SK-MEL-5 (cell line): Measurements from ENCODE around the gene SMURF2. TPM values are rescaled to one million over a fixed set of nuclear protein-coding genes. Genes with fewer than 3 reads are reported as not detected.
"Not testable (repeated sequence)": the region's sequence is repeated elsewhere in the genome, so short reads cannot be mapped to it uniquely, and the experiment has no call there.

ENCODE experiments used
- DNase-seq: peaks from one replicate; pipeline ENCODE4 v3.0.0-alpha.2; 2016; ENCODE audit warnings: low read depth, low spot score
- in situ Hi-C: cut with HindIII; loops from 2 replicates; pipeline ENCODE4 v1.10.0; 2016; ENCODE audit warnings: low sequenced_read_pairs, high pct_unique_total_duplicates, low pct_unique_long_range_greater_than_20kb
- total RNA-seq: library from RNA; depleted of rRNA; stranded (reverse); fragments of >200 nt; shearing (Covaris generic); gene quantifications from 2 replicates; pipeline ENCODE4 v1.2.3, GENCODE V29; 2014

Gene SMURF2
- total RNA-seq, 1 experiment from 2014 or later = 29.1 TPM

DNA sequence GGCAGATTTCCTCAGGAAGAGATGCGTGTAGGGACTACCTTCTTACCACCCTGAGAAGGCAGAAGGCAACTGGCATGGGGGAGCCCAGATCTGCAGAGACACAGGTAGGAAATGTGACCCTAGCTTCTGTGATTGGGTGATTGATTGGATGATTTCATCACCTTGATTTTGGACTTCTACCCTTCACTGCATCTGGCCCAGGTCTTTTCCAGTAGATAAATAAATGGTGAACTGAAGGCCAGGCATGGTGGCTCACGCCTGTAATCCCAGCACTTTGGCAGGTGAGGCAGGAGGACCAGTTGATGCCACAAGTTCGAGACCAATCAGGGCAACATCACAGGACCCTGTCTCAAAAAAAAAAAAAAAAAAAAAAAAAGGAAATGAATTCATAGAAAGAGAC, 14.7 kb upstream of the SMURF2 start:
- in situ Hi-C loops = no loop called here
- no peak for DNase-seq

DNA sequence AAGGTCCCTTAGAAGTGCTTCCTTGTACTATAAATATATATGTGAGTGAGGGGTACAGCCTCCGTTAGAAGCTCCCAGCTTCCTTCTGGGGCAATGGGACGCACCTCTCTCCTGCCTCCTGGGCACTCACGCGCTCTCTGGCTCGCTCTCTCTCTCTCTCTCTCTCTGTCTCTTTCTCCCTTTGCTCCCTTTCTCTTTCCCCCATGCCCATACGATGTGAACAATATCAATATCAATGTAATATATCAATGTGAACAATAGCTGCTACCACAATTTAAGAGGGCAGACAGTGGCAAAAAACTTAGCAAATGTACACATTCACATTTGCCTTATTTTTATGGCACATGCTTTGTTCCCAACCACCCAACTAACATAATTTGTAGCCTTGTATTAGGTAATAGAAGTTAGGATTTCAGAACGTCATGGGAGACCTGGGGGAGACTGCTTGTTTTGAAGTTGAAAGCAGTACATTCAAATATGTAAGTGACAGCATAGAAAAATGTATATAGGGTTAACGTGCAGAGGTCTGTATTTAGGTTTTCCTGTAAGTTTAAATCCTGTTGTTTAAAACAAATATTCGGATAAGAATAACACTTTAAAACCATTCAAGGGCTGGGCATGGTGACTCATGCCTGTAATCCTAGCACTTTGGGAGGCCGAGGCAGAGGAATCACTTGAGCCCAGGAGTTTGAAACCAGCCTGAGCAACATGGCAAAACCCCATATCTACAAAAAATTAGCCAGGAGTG, 8.9 kb upstream of the SMURF2 start:
- DNase-seq, in situ Hi-C loops: not testable (repeated sequence)

DNA sequence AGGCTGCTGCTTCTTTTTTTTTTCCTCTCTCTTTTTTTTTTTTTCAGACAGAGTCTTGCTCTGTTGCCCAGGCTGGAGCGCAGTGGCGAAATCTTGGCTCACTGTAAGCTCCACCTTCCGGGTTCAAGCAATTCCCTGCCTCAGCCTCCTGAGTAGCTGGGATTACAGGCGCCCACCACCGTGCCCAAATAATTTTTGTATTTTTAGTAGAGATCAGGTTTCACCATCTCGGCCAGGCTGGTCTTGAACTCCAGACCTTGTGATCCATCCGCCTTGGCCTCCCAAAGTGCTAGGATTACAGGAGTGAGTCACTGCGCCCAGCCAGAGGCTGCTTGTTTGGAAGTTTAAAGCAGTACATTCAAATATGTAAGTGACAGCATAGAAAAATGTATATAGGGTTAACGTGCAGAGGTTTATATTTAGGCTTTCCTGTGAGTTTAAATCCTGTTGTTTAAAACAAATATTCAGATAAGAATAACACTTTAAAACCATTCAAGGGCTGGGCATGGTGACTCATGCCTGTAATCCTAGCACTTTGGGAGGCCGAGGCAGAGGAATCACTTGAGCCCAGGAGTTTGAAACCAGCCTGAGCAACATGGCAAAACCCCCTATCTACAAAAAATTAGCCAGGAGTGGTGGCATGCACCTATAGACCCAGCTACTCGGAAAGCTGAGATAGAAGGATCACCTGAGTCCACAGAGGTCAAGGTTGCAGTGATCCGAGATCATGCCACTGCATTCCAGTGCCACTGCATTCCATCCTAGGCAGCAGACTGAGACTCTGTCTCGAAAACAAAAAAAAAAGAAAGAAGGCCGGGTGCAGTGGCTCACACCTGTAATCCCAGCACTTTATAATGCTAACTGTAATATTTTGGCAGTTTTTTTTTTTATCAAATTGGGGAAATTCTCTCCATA, 6.0 kb upstream of the SMURF2 start:
- in situ Hi-C loops, DNase-seq: not testable (repeated sequence)

DNA sequence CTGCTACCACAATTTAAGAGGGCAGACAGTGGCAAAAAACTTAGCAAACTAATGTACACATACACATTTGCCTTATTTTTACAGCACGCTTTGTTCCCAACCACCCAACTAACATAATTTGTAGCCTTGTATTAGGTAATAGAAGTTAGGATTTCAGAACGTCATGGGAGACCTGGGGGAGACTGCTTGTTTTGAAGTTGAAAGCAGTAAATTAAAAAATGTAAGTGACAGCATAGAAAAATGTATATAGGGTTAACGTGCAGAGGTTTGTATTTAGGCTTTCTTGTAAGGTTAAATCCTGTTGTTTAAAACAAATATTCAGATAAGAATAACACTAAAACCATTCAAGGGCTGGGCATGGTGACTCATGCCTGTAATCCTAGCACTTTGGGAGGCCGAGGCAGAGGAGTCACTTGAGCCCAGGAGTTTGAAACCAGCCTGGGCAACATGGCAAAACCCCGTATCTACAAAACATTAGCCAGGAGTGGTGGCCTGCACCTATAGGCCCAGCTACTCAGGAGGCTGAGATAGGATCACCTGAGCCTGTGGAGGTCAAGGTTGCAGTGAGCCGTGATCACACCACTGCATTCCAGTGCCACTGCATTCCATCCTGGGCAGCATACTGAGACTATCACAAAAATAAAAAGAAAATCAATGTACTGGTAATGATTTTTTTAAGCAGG, 2.3 kb upstream of the SMURF2 start:
- not testable (repeated sequence) for DNase-seq

DNA sequence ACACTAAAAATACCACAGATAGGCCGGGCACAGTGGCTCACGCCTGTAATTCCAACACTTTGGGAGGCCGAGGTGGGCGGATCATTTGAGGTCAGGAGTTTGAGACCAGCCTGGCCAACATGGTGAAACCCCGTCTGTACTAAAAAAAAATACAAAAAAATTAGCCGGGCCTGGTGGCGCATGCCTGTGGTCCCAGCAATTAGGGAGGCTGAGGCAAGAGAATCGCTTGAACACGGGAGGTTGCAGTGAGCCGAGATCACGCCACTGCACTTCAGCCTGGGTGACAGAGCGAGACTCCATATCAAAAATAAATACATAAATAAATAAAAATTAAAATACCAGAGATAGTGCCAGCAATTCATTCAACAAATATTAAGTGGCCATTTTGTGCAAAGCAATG, 1.7 kb upstream of the SMURF2 start:
- DNase-seq, in situ Hi-C loops: not testable (repeated sequence)

More for the DNA sequence above, 2.3 kb upstream of the SMURF2 start:
- in situ Hi-C loops = not testable (repeated sequence)

DNA sequence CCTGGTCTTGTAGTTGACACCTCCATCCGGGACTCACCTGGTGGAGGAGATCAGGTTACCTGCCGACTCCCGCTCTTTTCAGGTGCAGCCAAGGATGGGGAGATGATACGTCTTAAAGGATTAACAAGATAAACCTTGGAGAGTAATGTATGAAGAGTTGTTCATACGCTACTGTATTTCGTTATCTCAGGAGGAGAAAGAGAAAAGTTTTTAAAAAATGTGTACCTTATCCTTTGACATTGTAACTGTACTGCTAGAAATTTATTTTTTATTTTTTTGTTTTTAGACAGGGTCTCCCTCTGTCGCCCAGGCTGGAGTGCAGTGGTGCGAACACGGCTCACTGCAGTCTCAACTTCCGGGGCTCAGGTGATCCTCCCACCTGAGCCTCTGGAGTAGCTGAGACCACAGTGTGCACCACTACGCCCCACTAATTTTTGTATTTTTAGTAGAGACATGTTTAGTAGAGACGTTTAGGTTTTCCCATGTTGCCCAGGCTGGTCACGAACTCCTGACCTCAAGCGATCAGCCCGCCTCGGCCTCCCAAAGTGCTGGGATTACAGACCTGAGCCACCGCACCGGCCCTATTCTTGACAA, 764 bp upstream of the SMURF2 start:
- DNase-seq = no peak
- in situ Hi-C loops = no loop called here

DNA sequence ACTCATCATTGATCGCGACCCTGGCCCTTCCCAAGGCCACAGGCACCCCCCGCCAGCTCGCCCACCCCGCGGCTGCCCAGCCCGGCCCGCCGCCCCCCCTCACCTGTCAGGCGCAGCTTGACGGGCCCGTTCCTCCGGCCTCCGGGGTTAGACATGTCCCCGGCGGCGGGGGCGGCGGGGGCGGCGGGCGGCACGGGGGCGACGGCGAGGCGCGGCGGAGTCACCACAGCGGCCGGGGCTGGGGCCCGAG, 456 bp downstream of the SMURF2 start:
- in situ Hi-C loops = no loop called here
- no peak for DNase-seq

DNA sequence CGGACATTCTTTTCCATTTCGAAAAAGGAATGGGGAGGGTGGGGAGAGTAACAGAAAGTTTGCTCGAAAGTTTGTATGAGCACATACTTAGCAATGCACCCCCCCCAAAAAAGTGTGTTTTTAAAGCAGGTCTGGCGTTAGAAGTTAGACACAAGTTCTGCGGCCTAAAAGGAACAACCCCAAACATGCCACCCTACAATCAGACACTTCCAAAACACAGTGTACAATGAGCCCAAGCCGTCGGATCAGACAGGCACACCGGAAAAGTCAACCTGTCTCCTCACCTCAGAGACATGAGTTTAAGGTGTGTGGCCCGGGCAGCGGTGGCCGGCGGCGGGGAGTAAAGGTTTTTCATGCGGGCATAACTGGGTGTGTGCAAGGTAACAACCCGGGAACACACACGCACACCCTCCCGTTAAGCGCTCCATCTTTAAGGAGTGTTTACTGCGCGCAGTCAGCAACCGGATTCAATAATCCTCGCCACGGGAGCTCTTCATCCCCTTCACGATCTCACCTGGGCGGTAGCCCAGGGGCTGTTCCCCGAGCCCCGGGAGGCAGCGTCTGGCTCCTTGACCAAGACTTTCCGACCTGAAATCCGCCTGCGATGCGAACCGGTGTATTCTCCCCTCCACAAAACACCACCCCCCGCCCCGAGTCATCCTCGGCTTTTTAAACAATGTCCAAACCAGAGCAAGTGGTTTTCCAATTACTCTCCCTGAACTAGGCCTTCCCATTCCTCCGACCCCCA, 955 bp downstream of the SMURF2 start:
- DNase-seq, in situ Hi-C loops: not testable (repeated sequence)

DNA sequence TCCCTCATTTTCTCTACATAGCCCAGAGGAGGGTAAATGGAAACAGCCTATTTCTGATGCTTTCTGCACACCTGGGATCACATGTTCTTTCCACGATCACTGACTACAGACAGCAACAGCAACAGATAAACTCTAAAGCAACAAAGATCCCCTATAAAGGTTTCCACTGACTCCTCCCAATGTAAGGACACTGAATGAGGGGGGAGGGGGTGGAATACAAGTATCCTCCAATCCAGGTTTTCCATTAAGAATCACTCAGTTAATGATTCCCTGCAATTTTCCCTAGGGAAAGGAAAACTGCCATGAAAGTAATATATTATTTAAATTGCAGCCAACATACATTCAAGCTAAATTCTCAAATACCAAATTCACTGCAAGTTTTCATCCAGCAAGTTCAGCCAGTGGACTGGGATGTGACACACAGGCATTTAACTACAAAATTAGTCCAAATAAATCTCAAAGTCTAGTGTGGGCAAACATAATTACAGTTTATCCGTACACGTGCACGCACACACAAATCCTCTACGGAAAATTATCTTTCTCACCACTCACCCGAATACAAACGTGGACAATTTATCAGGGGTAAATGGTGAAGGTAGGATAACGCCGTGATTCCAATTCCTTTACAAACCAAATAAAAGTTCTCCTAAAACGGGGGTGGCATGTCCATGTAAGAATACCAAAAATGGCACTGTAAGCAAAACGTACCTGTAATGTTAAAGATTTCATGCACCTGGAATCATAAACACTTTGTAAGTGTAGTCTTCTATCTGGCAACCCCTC, 1.7 kb downstream of the SMURF2 start:
- peak; percentile 52 for DNase-seq
- in situ Hi-C loops = not testable (repeated sequence)

DNA sequence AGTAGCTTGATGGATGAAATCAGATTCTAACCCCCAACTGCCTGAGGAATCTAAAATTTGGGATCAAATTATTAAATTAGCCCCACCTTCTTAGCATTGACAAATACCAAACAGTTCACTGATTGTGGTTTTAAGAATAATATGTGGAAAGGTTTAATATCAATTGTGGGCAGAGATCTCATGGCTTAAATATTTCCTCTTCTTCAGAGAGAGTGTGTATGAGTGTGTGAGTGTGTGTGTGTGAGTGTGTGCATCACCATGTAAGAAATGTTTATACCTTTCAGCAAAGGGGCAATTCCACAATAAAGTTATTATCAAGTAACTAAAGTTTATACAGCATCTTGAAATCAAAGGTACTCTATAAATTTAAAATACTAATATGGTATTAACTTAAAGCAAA, 3.2 kb downstream of the SMURF2 start:
- in situ Hi-C loops = no loop called here
- DNase-seq = no peak

DNA sequence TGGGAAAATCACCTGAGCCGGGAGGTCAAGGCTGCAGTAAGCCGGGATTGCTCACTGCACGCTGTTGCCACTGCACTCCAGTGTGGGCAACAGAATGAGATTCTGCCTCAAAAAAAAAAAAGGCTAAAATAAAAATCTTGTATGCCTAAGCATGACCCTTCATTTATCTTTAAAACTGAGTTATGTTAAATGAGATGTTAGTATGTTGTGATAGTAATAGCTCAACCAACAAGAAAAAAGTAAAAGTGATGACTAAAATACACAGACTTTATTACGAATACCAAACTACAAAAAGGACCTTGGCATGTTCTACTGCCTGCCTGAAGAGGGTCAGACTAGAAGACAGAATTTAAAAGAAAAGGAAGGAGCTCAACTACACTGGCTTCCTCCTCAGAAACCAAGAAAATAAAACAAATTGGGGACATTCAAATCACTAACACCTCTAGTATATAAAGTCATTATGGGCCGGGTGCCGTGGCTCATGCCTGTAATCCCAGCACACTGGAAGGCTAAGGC, 4.4 kb downstream of the SMURF2 start:
- in situ Hi-C loops = no loop called here
- no peak for DNase-seq

DNA sequence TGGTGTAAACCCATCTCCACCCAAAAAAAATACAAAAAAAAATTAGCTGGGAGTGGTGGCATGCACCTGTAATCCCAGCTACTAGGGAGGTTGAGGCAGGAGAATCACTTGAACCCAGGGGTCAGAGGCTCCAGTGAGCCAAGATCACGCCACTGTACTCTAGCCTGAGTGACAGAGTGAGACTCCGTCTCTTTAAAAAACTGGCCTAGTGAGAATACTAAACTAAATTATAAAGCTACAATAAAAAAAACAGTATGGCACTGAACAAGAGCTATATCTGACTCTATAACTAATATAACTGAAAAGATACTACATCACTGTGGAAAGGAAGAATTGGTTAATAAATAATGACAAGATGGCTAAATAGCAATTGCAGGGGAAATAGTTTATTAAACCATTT, 6.4 kb downstream of the SMURF2 start:
- in situ Hi-C loops = no loop called here
- no peak for DNase-seq

DNA sequence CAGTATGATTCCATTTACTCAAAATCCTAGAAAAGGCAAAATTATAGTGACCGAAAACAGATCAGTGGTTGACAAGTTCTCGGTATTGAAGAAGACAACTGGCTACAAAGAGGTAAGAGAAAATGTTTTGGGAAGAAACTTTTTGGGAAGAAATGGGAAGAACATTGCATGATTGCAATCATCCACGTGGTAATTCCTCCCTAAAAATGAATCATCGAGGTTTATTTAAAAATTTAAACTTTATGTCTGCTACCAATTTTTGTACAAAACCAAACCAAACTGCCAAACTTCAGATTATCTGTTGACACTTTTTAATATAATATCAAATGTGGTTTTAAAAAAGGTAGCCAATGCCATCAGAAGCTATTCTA, 8.1 kb downstream of the SMURF2 start:
- in situ Hi-C loops = no loop called here
- no peak for DNase-seq

DNA sequence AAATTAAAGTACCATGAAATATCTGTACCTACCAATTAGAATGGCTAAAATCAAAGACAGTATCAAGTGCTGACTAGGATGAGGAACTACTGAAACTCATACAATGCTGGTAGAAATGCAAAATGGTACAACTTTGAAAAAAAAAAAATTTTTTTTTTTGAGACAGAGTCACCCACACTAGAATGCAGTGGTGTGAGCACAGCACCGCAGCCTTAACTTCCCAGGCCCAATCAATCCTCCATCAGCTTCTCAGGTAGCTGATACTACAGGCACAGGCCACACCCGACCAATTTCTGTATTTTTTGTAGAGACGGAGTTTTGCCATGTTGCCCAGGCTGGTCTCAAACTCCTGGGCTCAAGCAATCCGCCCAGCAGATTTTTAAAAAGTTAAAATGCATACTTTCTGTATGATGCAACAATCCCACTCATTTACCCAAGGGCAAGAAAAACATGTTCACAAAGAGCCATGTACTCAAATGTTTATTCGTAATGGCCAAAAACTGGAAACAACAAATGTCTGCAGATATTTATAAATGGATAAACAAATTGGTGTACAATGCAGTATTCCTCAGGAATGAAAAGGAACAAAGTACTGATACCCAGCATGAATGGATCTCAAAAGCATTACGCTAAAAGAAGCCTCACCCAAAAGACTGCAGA, 8.7 kb downstream of the SMURF2 start:
- in situ Hi-C loops = no loop called here
- no peak for DNase-seq

DNA sequence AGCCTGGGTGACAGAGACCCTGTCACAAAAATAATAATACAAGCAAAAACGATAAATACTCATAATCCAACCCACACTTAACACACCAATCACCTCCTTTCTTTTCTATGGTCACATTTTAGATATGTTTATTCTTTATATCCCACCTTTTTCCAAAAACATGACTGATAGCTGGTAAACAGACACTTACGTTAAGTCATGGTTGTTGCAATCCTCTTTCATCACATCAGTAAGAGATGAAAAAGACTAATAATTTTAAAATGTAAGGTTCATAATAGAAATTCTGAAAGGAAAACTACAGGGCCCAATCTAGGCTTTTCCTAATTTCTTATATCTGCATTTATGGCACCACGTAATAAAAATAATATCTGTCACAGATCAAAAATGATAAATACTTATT, 10.2 kb downstream of the SMURF2 start:
- no peak for DNase-seq
- in situ Hi-C loops = no loop called here

DNA sequence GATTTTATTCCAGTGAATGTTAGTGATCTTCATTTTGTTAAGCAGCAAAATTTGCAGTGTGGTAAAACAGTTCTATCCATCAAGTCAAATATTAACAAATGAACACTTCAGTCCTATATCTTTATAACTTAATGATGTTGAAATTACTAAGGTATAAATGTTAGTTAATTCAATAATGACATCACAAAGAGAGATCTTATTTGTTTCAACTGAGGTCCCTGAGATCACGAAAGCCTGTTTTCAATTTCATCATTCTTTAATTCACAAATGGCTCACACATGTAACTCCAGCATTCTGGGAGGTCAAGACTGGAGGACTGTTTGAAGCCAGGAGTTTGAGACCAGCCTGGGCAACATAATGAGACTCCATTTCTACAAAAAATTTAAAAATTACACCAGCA, 13.9 kb downstream of the SMURF2 start:
- in situ Hi-C loops = no loop called here

More for the DNA sequence above, 13.9 kb downstream of the SMURF2 start:
- DNase-seq = no peak
